ENCODE results near the gene ATF6.

ATF6 gene

DNA sequence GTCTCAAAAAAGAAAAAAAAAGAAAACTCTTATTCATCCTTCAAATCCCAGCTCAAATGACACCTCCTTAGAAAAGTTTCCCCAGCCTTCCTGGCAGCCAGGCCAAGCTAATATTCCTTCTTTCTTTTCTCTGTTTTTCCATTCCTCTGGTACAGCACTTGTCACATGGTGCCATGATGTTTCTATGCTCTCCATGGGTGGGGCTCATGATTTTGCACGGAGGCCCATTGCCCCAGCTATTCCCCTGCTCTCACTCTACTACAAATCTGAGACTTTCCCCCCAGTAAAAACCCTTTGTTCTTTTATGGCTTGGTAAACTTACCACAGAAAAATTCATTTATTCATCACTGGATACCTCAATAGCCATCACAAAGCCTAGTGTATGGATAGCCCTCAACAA is 231.0 kb downstream of the ATF6 start:
- H3K36me3 ChIP-seq (ENCODE audit: control insufficient read depth in 1 of 2, insufficient read depth in 2 of 2, low read length in 2 of 2), result no peaks in the 10 kb centered on the region
- H3K27me3 ChIP-seq (ENCODE audit: control insufficient read depth in 1 of 2, insufficient read depth in 2 of 2, low read length in 2 of 2), result peaks cover 0 to 3% of the 10 kb centered on the region in 2 donors
- no peak overlapping the region for H3K27ac ChIP-seq (ENCODE audit: low read depth, low read length)
- H3K9me3 ChIP-seq (ENCODE audit: control insufficient read depth in 1 of 2, low read length in 2 of 2), result no peaks in the 10 kb centered on the region
- no peaks in the 10 kb centered on the region for H3K4me1 ChIP-seq (ENCODE audit: control insufficient read depth in 1 of 2, insufficient read depth in 2 of 2, low read length in 2 of 2)
- H3K4me3 ChIP-seq (ENCODE audit: low read depth in 1 of 2, low read length in 2 of 2), result no peak overlapping the region
- H3K9ac ChIP-seq (ENCODE audit: low read depth in 1 of 2, low read length in 2 of 2), result no peak overlapping the region

DNA sequence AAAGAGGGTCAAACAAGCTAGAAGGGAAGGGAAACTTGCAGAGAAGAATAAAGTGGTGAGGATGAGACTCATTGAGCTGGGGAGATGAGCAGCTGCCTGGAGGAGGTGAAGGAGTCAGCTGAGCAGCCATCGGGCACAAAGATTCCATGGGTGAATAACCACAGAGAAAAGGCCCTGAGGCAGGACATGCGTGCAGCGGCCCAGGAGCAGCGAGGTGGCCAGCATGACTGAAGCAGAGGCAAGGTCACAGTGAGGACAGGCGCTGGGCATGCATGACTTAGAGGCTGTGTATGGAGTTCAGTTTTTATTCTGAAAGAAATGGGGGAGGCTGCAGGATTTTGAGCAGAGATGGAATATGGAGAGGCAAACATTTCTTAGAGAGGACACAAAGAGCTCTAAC is 232.7 kb downstream of the ATF6 start:
- Histone ChIP-seq H3K4me1 (ENCODE audit: control insufficient read depth in 1 of 2, insufficient read depth in 2 of 2, low read length in 2 of 2) (no peaks in the 10 kb centered on the region), H3K36me3 (ENCODE audit: control insufficient read depth in 1 of 2, insufficient read depth in 2 of 2, low read length in 2 of 2) (no peaks in the 10 kb centered on the region), H3K4me3 (ENCODE audit: low read depth in 1 of 2, low read length in 2 of 2) (no peak overlapping the region), H3K9ac (ENCODE audit: low read depth in 1 of 2, low read length in 2 of 2) (no peak overlapping the region), H3K27me3 (ENCODE audit: control insufficient read depth in 1 of 2, insufficient read depth in 2 of 2, low read length in 2 of 2) (no peaks in the 10 kb centered on the region), H3K9me3 (ENCODE audit: control insufficient read depth in 1 of 2, low read length in 2 of 2) (no peaks in the 10 kb centered on the region), H3K27ac (ENCODE audit: low read depth, low read length) (no peak overlapping the region)

DNA sequence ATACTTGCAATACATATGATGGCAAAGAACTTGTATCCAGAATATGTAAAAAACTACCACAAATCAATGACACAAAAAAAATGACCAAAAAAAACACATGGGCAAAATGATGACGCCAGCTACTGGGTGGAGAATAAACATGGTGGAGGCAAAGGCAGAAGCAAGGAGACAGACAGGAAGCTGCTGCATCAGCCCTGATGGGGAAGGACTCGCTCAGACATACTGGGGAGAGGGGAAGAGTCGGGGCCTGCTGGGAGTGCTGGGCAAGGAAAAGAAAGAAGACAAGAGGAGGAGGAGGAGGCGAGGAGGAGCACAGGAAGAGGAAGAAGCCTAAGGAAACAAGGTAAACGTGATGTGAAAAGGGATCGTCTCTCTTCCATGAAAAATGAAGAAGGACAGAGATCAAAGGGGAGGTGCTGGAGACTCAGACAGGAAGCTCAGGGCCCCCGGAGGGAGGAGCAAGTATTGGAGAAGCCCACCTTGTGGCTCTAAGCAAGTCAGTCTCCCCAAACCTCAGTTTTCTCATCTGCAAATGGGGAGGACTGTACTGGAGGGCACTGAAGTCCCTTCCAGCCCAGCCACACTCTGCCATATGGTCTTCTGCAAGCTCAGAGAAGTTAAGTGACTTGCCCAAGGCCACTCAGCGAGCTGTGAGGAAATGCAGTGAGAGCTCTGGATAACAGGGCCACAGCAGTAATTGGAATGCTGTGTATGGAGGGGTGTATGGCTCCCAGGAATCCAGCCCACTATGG is 233.4 kb downstream of the ATF6 start:
- Histone ChIP-seq H3K4me1 (ENCODE audit: control insufficient read depth in 1 of 2, insufficient read depth in 2 of 2, low read length in 2 of 2) (no peaks in the 10 kb centered on the region), H3K27ac (ENCODE audit: low read depth, low read length) (no peak overlapping the region), H3K27me3 (ENCODE audit: control insufficient read depth in 1 of 2, insufficient read depth in 2 of 2, low read length in 2 of 2) (no peaks in the 10 kb centered on the region)

GRCh38 chr1:162000053-162000420 is 233.9 kb downstream of the ATF6 start:
- Histone ChIP-seq H3K27me3 (ENCODE audit: control insufficient read depth in 1 of 2, insufficient read depth in 2 of 2, low read length in 2 of 2) (peaks cover 0 to 3% of the 10 kb centered on the region in 2 donors), H3K36me3 (ENCODE audit: control insufficient read depth in 1 of 2, insufficient read depth in 2 of 2, low read length in 2 of 2) (no peaks in the 10 kb centered on the region), H3K27ac (ENCODE audit: low read depth, low read length) (no peak overlapping the region), H3K4me1 (ENCODE audit: control insufficient read depth in 1 of 2, insufficient read depth in 2 of 2, low read length in 2 of 2) (no peaks in the 10 kb centered on the region), H3K9me3 (ENCODE audit: control insufficient read depth in 1 of 2, low read length in 2 of 2) (no peaks in the 10 kb centered on the region), H3K9ac (ENCODE audit: low read depth in 1 of 2, low read length in 2 of 2) (no peak overlapping the region), H3K4me3 (ENCODE audit: low read depth in 1 of 2, low read length in 2 of 2) (no peak overlapping the region)

More for the DNA sequence above, 233.4 kb downstream of the ATF6 start:
- Histone ChIP-seq H3K9me3 (ENCODE audit: control insufficient read depth in 1 of 2, low read length in 2 of 2) (no peaks in the 10 kb centered on the region), H3K36me3 (ENCODE audit: control insufficient read depth in 1 of 2, insufficient read depth in 2 of 2, low read length in 2 of 2) (no peaks in the 10 kb centered on the region), H3K9ac (ENCODE audit: low read depth in 1 of 2, low read length in 2 of 2) (no peak overlapping the region), H3K4me3 (ENCODE audit: low read depth in 1 of 2, low read length in 2 of 2) (no peak overlapping the region)

GRCh38 chr1:162003061-162003829 is 237.1 kb downstream of the ATF6 start:
- Histone ChIP-seq H3K27ac (ENCODE audit: low read depth, low read length) (no peak overlapping the region), H3K36me3 (ENCODE audit: control insufficient read depth in 1 of 2, insufficient read depth in 2 of 2, low read length in 2 of 2) (no peaks in the 10 kb centered on the region), H3K9ac (ENCODE audit: low read depth in 1 of 2, low read length in 2 of 2) (no peak overlapping the region), H3K9me3 (ENCODE audit: control insufficient read depth in 1 of 2, low read length in 2 of 2) (no peaks in the 10 kb centered on the region), H3K4me3 (ENCODE audit: low read depth in 1 of 2, low read length in 2 of 2) (no peak overlapping the region), H3K27me3 (ENCODE audit: control insufficient read depth in 1 of 2, insufficient read depth in 2 of 2, low read length in 2 of 2) (peaks cover 0 to 3% of the 10 kb centered on the region in 2 donors), H3K4me1 (ENCODE audit: control insufficient read depth in 1 of 2, insufficient read depth in 2 of 2, low read length in 2 of 2) (no peaks in the 10 kb centered on the region)

GRCh38 chr1:162003830-162004215 is 237.7 kb downstream of the ATF6 start:
- Histone ChIP-seq H3K27me3 (ENCODE audit: control insufficient read depth in 1 of 2, insufficient read depth in 2 of 2, low read length in 2 of 2) (peaks cover 0 to 3% of the 10 kb centered on the region in 2 donors), H3K9ac (ENCODE audit: low read depth in 1 of 2, low read length in 2 of 2) (no peak overlapping the region), H3K4me3 (ENCODE audit: low read depth in 1 of 2, low read length in 2 of 2) (no peak overlapping the region), H3K36me3 (ENCODE audit: control insufficient read depth in 1 of 2, insufficient read depth in 2 of 2, low read length in 2 of 2) (no peaks in the 10 kb centered on the region), H3K4me1 (ENCODE audit: control insufficient read depth in 1 of 2, insufficient read depth in 2 of 2, low read length in 2 of 2) (no peaks in the 10 kb centered on the region), H3K9me3 (ENCODE audit: control insufficient read depth in 1 of 2, low read length in 2 of 2) (no peaks in the 10 kb centered on the region), H3K27ac (ENCODE audit: low read depth, low read length) (no peak overlapping the region)

- Histone ChIP-seq H3K27me3 (ENCODE audit: control insufficient read depth in 1 of 2, insufficient read depth in 2 of 2, low read length in 2 of 2) (peaks cover 0 to 3% of the 10 kb centered on the region in 2 donors), H3K9me3 (ENCODE audit: control insufficient read depth in 1 of 2, low read length in 2 of 2) (no peaks in the 10 kb centered on the region), H3K36me3 (ENCODE audit: control insufficient read depth in 1 of 2, insufficient read depth in 2 of 2, low read length in 2 of 2) (no peaks in the 10 kb centered on the region), H3K4me1 (ENCODE audit: control insufficient read depth in 1 of 2, insufficient read depth in 2 of 2, low read length in 2 of 2) (no peaks in the 10 kb centered on the region), H3K27ac (ENCODE audit: low read depth, low read length) (no peak overlapping the region), H3K9ac (ENCODE audit: low read depth in 1 of 2, low read length in 2 of 2) (no peak overlapping the region), H3K4me3 (ENCODE audit: low read depth in 1 of 2, low read length in 2 of 2) (no peak overlapping the region)
Observed at GRCh38 chr1:162004441-162004950, 238.4 kb downstream of the ATF6 start.

DNA sequence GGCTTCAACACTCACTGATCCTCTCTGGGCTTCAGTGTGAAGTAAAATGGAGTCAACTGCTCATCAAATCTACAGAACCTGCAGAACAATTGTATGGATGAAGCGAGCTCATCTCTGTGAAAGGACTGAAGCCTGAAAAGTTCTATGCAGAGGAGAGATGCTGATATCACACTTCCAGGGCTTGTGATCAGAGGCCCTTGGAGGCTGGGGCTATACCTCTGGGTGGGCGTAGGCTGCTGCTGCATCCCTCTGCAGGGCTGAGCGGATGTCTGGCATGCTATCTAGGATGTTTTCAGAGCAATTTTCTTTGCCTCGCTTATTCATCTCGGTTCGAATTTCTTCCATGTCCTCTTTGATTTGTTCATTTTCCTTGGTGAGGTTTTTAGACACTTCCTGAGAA is 240.0 kb downstream of the ATF6 start:
- H3K4me1 ChIP-seq (ENCODE audit: control insufficient read depth in 1 of 2, insufficient read depth in 2 of 2, low read length in 2 of 2), result no peaks in the 10 kb centered on the region
- no peaks in the 10 kb centered on the region for H3K9me3 ChIP-seq (ENCODE audit: control insufficient read depth in 1 of 2, low read length in 2 of 2)
- no peaks in the 10 kb centered on the region for H3K36me3 ChIP-seq (ENCODE audit: control insufficient read depth in 1 of 2, insufficient read depth in 2 of 2, low read length in 2 of 2)
- H3K4me3 ChIP-seq (ENCODE audit: low read depth in 1 of 2, low read length in 2 of 2), result no peak overlapping the region
- no peak overlapping the region for H3K27ac ChIP-seq (ENCODE audit: low read depth, low read length)
- peaks cover 0 to 3% of the 10 kb centered on the region in 2 donors for H3K27me3 ChIP-seq (ENCODE audit: control insufficient read depth in 1 of 2, insufficient read depth in 2 of 2, low read length in 2 of 2)
- no peak overlapping the region for H3K9ac ChIP-seq (ENCODE audit: low read depth in 1 of 2, low read length in 2 of 2)

- Histone ChIP-seq H3K27ac (ENCODE audit: low read depth, low read length) (no peak overlapping the region), H3K9ac (ENCODE audit: low read depth in 1 of 2, low read length in 2 of 2) (no peak overlapping the region), H3K9me3 (ENCODE audit: control insufficient read depth in 1 of 2, low read length in 2 of 2) (no peaks in the 10 kb centered on the region), H3K4me1 (ENCODE audit: control insufficient read depth in 1 of 2, insufficient read depth in 2 of 2, low read length in 2 of 2) (no peaks in the 10 kb centered on the region), H3K36me3 (ENCODE audit: control insufficient read depth in 1 of 2, insufficient read depth in 2 of 2, low read length in 2 of 2) (no peaks in the 10 kb centered on the region), H3K4me3 (ENCODE audit: low read depth in 1 of 2, low read length in 2 of 2) (no peak overlapping the region), H3K27me3 (ENCODE audit: control insufficient read depth in 1 of 2, insufficient read depth in 2 of 2, low read length in 2 of 2) (peaks cover 0 to 3% of the 10 kb centered on the region in 2 donors)
Observed at GRCh38 chr1:162007466-162007865, 241.3 kb downstream of the ATF6 start.

DNA sequence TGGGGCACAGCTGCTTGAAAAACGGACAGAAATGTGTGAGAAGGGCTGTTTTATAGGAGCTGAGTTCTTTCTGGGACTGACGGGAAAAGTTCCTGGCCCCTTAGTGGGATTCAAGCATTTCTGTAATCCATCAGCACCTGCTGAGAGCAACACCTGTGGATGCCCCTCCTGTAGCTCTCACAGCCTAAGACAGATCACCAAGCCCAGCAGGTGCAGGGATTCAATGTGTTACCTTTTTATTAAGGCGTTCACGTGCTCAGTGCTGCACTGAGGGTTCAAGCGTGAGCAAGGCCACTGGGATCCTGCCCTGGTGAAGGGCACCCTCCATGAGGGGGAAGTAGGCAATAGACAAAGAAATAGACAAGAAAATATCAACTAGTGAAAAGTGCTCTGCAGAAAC is 242.7 kb downstream of the ATF6 start:
- Histone ChIP-seq H3K4me1 (ENCODE audit: control insufficient read depth in 1 of 2, insufficient read depth in 2 of 2, low read length in 2 of 2) (no peaks in the 10 kb centered on the region), H3K9ac (ENCODE audit: low read depth in 1 of 2, low read length in 2 of 2) (no peak overlapping the region), H3K4me3 (ENCODE audit: low read depth in 1 of 2, low read length in 2 of 2) (no peak overlapping the region), H3K9me3 (ENCODE audit: control insufficient read depth in 1 of 2, low read length in 2 of 2) (peaks cover 0 to 5% of the 10 kb centered on the region in 2 donors), H3K27ac (ENCODE audit: low read depth, low read length) (no peak overlapping the region), H3K36me3 (ENCODE audit: control insufficient read depth in 1 of 2, insufficient read depth in 2 of 2, low read length in 2 of 2) (no peaks in the 10 kb centered on the region), H3K27me3 (ENCODE audit: control insufficient read depth in 1 of 2, insufficient read depth in 2 of 2, low read length in 2 of 2) (peaks cover 0 to 3% of the 10 kb centered on the region in 2 donors)
